GM21515 (cell line): Measurements from ENCODE around the gene KAZN.

Experiments
- ATAC-seq: cut with Tn5 transposase; IDR thresholded peaks from one replicate; pipeline ENCODE4 v1.9.1; 2021; ENCODE audit not compliant: unreplicated experiment

The KAZN gene

GRCh38 chr1:14945132-14946010, 346.9 kb downstream of the KAZN start:
- ATAC-seq, result no peak

- ATAC-seq, result no peak
Observed at GRCh38 chr1:14946011-14946359, 347.5 kb downstream of the KAZN start.

GRCh38 chr1:14946684-14947238, 348.3 kb downstream of the KAZN start:
- ATAC-seq, result no peak

- no peak for ATAC-seq
Observed at GRCh38 chr1:14947421-14947820, 348.9 kb downstream of the KAZN start.

- no peak for ATAC-seq
Observed at GRCh38 chr1:14948112-14948652, 349.7 kb downstream of the KAZN start.

GRCh38 chr1:14949270-14949835, 350.9 kb downstream of the KAZN start:
- ATAC-seq, result no peak

GRCh38 chr1:14949836-14950713, 351.6 kb downstream of the KAZN start:
- no peak for ATAC-seq

GRCh38 chr1:14951766-14952165, 353.3 kb downstream of the KAZN start:
- ATAC-seq, result no peak

- ATAC-seq, result no peak
Observed at GRCh38 chr1:14952626-14953314, 354.3 kb downstream of the KAZN start.

GRCh38 chr1:14954210-14954609, 355.7 kb downstream of the KAZN start:
- ATAC-seq, result no peak

GRCh38 chr1:14954930-14955329, 356.4 kb downstream of the KAZN start:
- ATAC-seq, result no peak

GRCh38 chr1:14955402-14955801, 356.9 kb downstream of the KAZN start:
- no peak for ATAC-seq

GRCh38 chr1:14955976-14956375, 357.5 kb downstream of the KAZN start:
- ATAC-seq, result no peak

GRCh38 chr1:14956579-14957195, 358.2 kb downstream of the KAZN start:
- ATAC-seq, result no peak

- no peak for ATAC-seq
Observed at GRCh38 chr1:14957375-14958098, 359.1 kb downstream of the KAZN start.

GRCh38 chr1:14958249-14959058, 360.0 kb downstream of the KAZN start:
- ATAC-seq, result no peak

- no peak for ATAC-seq
Observed at GRCh38 chr1:14959059-14959694, 360.7 kb downstream of the KAZN start.

GRCh38 chr1:14961661-14962267, 363.3 kb downstream of the KAZN start:
- ATAC-seq, result no peak
